HG02571 (cell line): ENCODE results near the gene ADARB2.

Experiments
- ATAC-seq: cut with Tn5 transposase; IDR thresholded peaks from one replicate; pipeline ENCODE4 v1.9.1; 2021; ENCODE audit warnings: mild to moderate bottlenecking, moderate library complexity; ENCODE audit not compliant: unreplicated experiment

Gene ADARB2

DNA sequence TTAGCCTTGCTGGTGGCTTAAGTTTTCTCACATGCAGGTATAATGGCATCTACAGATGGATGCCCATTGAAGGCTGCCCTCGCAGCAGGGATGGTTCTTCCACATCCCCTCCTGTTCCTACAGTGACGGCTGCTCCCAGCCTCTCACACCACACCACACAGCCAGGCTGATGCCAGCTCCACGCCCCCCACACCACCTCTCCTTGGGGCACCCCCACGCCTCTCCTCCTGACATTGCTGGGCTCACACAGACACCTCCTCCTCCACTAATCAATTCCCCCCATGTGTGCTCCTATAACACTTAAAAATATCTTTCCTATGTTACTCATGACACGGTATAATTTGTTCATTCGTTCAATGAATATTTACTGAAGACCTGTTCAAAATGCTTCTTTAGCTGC lies 437.1 kb downstream of the ADARB2 start:
- no peak for ATAC-seq

DNA sequence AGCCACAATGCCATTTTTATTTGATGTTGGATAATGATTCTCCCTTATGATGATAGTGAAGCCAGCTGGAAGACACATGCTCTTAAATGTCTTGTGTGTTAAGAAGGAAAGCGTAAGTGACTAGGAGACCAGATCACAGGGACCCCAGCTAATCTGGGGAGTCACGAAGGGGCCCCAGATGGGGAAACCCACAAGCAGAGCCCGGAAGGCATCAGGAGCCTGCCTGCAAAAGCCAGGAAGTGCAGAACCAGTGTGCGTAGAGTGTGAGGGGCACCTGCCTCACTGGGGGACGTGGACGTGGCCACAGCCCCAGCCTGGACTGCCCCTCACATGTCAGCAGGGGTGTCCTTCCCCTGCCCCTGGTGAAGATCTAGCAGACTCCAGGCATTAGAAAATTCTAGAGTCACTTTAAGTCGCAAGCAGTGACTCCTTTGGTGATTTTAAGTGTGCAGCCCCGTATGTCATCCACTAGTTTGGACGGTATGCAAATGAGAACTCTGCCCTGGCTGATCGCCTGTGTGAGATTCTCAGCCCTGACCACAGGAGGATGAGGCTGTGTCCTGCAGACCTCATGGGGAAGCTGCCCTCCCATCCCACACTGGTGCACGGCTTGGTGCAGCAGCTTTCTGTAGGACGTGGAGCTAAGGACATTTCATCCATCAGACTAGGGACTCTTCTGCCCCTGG lies 438.1 kb downstream of the ADARB2 start:
- ATAC-seq: no peak

DNA sequence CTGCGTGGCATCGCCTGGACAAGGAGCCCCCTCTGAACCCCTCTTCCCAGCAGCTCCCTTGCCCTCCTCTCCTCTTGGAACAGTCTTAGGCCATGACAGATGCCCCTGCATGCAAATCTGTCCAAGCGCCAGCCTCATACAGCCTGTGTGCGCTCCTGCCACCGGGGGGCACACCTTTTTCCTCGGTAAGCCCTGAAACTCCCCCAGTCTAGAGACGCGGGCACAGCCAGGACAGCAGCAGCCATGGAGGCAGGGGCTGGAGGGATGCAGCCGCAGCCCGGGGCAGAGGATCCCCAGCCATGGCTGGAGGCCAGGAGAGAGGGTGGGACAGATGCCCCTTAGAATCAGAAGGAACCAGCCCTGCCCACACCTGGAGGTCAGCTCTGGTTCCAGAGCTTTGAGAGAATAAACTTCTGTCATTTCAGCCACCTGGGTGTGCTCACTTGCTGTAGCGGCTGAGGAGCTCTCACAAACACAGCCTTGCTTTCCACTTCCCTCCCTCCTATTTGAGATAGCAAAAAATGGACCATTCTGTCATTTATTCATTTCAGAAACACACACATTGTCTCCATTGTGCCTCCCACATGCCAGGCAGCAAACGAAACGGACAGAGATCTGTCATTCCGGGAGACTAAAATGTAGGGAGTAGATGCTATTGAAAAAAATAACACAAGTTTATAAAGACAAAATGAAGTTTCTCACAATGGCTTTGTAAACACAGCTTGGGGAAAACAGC lies 439.6 kb downstream of the ADARB2 start:
- ATAC-seq: no peak

DNA sequence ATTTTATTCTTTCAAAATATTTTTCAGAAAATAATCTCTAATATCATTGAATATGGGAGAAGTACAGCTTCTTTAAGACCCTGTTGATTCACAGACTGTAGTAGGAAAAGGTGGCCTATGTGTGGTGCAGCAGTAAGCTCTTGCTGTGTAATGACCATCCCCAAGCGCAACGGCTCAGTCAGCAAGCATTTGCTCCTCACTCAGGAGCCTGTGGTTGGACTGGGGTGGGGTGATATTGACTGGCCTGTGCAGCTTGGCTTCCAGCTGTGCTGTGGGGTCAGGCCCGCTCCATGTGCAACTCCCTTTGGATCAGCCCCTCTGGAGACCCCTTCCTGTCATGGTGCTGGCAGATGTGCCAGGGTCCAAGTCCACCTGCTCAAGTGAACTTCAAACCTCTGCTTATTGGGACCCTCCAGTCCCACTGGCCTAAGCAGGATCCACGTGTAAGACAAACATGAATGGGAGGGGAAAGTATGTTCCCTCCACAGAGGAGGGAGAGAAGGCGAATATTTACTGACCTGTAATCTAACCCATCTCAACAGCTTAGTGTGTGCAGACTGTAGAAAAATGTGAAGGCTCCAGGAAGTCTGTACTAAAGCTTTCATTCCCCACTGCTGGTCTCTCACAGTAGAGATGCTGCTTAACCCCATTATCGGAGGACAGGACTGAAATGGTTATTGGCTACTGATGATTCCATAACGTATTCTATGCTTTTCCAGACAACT lies 441.4 kb downstream of the ADARB2 start:
- no peak for ATAC-seq

DNA sequence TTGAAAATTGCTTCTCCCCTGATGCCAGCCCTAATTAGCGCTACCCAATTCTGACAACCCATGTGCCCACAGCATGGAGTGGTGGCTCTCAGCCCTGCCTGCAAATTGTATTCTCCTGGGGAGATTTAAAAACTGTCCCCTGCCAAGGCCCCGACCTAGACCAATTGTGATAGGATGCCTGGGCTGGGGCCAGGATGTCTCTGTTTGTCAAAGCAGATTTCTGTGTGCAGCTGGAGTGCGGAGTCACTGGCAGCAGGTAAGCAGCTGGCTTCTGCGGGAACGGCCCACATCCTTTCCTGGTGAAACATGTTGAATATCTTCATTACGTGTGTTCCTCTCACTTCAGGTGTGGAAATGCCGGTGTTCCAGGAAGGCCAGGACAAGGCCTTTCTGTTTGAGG lies 442.6 kb downstream of the ADARB2 start:
- ATAC-seq: no peak

DNA sequence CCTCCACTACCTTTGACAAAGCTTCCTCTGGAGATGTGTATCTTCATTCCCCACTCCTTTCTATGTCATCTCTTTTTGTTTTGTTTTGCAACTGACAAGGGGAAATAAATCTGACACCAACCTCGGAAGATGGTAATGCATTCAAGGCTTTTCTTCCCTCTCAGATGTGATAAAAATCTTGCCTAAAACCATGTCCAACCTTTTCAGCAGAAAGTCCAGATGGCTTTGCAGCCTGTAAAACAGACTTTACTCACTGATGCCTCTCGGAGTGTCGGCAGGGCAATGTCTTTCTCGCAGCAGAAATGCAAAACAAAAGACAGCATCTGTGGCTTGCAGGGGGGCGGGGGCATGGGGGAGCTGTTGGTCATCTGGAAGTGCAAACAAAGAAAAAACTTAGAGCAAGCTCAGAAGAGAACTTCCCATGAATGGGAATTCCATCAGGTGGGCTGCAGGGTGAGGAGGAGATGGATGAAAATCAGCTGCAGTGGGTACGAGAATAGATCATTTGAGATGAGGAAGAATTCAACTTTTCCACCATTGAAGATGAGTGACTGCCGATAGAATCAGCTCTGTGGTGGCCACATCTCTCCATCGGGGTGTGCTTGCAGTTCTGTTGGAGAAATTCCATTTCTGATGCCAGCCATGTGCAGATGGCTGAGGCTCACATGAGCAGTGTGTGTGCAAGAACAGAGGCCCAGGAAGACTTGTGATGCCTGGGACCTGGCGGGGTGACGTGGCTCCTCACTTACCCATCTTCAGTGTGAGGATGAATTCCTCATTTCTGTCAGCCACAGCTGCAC lies 443.5 kb downstream of the ADARB2 start:
- no peak for ATAC-seq

DNA sequence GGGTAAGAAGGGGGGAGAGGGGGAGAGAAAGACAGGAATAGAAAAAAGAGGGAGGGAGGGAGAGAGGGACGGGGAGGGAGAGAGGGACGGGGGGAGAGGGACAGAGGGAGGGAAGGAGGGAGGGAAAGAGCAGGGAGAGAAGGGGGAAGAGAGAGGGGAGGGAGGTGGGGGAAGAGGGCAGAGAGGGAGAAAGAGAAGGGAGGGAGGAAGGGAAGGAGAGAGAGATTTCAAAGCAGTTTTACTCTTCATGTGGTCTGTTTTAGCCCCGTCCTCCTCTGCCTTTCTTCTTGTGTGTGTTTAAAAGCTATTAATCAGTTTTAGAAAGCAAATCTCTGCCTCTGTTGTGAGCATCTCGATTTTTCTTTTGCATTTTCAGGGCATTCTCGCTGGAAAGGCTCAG lies 444.2 kb downstream of the ADARB2 start:
- ATAC-seq: no peak

DNA sequence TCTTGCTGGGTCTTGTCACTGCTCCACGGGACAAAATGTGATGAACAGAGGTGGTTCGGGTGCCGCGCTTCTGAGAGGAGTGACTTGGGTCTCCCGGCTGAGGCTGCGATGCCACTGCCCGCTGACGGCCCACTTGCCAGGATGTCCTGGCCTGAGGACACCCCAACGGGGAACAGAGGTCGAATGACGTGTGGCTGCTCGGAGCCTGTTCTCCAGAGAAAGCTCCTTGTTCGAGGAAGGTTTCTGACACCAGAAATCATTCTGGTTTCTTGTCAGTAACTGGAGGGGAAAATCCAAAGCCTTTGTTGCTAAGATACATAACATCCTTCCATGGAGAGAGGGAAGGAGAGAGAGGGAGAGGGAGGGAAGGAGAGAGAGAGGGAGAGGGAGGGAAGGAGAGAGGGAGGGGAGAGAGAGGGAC lies 444.7 kb downstream of the ADARB2 start:
- ATAC-seq: no peak

DNA sequence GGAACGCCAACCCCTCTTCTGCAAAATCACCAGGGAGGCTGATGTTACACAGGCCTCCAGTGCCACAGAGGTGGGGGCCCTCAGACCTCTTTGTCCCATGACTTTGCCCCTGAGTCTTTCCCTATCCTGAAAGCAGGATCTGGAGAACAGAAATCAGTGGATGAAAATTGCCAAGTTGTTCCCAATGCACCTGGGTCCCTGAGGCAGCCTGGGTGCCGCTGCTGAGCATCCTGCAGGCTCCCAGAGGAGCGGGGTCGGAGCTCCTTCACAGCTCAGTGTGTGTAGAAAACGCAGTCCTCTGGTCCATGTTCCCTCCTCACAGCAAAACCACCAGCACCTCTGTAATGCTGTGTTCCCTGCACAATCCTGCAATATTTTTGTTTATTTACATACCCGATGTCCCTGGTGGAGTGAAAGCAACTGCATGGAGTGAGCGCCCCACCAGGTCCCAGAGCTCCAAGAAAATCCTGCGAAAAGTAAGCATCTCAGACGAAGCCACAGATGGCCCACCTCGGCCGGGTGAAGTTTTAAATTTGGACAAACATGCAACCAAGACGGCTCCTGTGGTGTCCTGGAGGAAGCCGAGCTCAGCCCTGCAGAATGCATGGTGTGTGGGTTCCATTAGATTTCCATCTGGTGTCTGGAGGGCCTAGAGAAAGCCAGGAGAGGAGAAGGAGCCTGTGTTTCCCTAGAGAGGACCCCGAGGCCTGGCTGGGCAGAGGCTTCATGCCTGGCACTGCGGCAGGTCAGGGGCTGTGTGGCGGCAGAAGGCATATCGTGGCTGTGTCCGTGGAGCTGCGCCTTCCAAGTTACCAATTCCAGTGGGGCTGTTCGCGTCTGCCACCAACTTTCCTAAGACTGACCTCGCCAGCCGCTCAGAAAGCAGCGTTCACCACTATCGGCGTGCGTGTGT lies 445.9 kb downstream of the ADARB2 start:
- no peak for ATAC-seq

DNA sequence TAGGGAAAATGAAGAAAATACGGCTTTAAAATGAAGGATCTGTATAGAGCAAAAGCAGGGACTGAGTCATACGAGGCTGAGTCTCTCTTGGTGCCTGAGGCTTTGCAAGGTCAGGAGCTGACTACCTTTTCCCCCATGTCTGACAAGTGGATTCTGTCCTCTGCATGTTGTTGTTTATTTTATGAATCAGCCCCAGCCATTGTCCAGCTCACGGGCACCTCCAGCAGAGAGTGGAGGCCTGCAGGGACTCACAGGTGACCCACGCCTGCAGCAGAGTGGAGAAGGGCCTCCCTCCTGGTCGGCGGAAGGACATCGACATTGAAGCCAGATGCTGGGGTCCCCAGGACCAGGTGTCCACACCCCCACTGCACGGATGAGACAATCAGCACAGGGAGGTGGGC lies 447.3 kb downstream of the ADARB2 start:
- no peak for ATAC-seq

DNA sequence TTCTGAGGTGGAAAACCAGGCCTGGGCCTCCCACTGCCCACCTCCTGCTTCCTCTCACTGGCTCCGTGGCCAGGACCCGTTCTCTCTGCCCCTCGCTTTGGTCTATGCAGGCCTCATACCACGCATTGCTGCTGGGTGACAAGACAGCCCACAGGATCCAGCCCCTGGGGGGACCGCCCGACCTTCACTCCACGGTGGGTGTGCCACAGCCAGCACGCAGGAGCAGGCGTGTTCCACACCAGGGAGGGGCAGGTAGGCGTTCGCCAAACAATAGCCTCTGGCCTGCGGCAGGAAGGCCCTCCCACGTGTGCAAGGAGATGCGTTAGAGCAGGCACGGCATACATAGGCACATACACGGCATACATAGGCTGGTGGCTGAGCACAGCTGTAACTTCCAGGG lies 447.7 kb downstream of the ADARB2 start:
- ATAC-seq: no peak

DNA sequence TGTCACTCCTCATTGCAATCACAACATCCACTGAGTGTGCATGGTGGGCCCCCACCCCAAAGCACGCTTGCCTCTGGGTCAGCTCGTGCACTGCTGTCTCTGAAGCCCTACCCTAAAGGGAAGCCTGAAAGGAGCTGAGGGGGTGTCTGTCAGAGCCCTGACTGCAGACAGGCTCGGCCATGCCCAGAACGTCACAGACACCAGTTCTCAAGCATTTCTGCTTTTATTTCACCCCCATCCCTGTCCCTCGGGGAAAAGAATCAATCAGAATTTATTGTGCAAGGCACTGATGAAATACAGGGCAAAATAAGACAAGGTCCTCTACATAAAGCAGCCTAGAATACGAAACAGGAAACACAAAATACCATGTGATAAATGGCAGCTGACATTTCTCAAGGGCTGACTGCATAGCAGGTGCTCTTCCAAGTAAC lies 449.3 kb downstream of the ADARB2 start:
- no peak for ATAC-seq

DNA sequence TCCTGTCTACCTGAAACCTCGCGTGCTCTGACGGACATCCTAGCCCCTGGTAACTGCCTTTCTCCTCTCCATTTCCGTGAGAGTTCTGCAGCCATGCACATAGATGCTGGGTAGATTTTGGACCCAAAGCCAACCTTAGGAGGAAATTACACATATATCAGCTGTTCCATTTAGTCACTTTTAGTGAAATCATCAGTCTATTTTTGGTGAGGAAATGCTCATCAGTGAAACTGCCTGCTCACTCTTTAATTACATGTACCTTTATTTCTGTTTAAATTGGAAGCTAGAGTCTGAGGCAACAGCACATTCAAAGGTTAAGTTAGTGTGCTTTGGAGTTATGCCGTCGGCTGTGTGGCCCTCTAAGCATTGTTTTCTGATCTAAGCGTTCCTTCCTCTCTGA lies 449.8 kb downstream of the ADARB2 start:
- ATAC-seq: no peak

DNA sequence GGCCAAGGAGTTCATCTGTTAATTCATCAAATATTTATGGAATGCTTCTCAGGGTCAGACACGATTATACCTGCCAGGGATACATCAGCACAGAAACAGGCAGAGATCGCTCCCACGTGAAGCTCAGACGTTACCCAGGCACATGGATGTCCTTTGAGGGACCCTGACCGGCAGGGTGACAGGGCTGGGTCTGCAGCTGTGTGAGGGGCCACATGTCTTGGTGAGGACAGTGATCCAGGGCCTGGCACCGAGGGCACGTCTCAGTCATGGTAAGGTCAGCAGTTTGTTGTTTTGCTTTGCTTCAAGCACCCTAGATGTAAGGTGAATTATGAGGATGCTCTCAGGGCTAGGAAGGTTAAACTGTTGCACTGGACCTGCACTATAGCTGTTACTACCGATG lies 453.2 kb downstream of the ADARB2 start:
- no peak for ATAC-seq

DNA sequence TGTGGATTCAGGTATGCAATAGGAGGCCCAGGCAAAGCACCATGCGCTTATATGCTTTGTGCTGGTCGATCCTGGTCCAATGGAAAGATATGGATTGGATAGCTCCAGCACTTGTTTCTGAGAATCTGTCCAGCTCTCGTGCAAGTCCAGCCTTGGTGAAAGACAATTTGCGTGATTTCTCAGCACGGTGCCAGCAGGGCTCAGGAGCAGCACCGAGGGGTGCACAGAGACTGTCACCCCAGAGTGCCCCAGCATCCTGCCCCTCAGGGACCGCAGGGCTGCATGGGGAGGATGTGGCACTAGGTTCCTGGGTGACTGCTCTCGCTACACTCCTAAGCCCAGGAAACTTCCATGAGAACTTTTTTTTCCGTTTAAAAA lies 455.9 kb downstream of the ADARB2 start:
- ATAC-seq: no peak

DNA sequence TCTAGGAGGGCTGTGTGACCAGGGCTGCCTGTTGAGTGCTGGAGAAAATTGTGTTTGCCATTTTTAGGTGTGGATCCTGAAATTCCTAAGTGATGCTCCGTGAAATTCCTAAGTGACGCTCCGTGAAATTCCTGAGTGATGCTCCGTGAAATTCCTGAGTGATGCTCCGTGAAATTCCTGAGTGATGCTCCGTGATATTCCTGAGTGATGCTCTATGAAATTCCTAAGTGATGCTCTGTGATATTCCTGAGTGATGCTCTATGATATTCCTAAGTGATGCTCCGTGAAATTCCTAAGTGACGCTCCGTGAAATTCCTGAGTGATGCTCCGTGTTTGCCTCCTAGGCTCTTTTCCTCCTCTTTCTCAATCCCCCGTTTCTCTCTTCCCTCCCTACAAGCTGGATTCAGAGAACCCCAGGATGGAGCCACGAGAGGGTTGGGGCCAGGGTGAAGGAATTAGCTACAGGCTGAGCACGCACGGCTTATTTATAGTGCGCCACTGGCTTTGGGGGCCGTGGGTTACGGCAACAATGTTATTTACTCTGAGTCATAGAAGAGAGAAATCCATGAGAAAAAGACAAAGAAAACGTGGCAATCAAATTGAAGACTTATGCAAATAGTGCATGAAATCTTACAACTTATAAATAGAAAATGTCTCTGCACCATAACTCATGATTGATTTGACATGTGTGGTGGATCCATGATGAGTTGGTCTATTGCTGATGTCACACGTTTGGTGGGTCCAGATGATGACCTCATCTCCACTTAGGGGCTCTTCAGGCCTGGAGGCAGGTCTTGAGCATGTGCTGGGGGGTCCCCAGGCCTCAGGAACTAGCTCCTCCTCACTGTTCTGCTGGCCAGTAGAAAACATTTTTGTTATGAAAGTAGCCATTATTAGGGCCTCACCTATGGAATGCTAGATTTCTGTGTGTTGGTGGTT lies 456.6 kb downstream of the ADARB2 start:
- no peak for ATAC-seq

DNA sequence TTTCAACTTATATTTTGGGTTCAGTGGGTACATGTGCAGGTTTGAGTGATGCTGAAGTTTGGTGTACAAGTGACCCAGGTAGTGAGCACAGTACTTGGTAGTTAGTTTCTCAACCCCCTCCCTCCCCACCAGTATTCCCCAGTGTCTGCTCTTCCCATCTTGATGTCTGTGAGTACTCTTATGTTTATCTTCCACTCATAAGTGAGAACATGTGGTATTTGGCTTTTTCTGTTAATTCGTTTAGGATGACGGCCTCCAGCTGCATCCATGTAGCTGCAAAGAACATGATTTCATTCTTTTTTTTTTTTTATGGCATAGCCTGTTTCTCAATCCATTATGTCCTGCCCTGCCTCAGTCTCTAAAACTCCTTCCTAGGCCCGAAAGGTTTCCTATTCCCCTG lies 459.0 kb downstream of the ADARB2 start:
- ATAC-seq: no peak

DNA sequence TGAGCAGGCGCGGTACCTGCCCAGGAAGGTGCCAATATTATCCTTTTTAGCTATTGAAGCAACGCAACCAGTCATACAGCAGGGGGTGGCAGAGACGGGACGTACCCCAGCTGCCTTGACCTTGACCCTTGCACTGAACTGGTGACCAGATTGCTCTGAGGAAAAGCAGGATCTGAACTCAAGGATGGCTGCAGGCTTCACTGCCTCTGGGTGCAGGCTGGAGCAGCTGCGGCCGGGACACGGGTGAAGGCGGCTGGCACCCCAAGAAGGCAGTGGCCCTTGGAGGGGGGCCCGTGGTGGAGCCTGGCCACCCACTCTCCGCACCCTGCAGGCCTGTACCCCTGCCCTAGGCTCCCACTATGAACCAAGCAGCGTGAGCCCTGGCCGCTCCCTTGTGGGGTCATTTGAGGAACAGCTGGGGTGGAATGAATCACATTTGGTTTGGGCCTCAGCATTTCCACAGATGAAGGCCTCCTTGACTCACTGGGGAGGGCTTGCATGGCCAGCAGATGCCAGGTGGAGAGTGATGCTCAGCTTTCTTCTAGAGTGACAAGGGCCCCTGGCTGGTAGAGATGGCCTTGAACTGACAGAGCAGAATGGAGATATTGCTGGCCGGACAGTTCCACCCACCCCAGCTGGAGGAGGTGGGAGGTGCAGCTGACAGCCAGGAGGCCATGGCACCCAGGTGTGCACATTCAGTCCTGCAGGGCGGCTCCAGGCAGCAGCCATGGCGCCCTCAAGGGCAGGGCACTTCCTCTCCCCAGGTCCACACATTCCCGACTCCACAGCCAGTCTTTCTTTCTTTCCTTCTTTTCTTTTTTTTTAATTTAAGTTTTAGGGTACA lies 462.4 kb downstream of the ADARB2 start:
- no peak for ATAC-seq
